HEK293 (cell line): Measurements from ENCODE around the gene ITIH5.

Source experiments
- CTCF ChIA-PET: fragments of 350-600 bp; formaldehyde crosslinking; extraction: SDS; loops from one replicate; lab custom pipeline; 2021; ENCODE audit warnings: antibody characterized with exemption; lab: Yijun Ruan, JAX
- POLR2A ChIA-PET: fragments of 300-600 bp; formaldehyde crosslinking; extraction: SDS; loops from one replicate; lab custom pipeline; 2020; ENCODE audit warnings: antibody characterized with exemption, inconsistent platforms; lab: Yijun Ruan, JAX
- H3K27ac ChIP-seq: fragments of 200-500 bp; sonication (Bioruptor generic); 2 replicates; pipeline ENCODE4 v1.5.1; 2014; ENCODE audit warnings: low read depth, low read length, control low read depth, inconsistent platforms; ENCODE audit errors: extremely low read depth
- H3K36me3 ChIP-seq, 2 experiments: fragments of 200-500 bp in 1 of 2; sonication (Bioruptor generic) in 1 of 2; 1 replicate in 1 of 2; 2 replicates in 1 of 2; pipeline ENCODE4 v1.5.1; 2014 to 2017; ENCODE audit warnings: inconsistent platforms in 2 of 2, low read length in 2 of 2; ENCODE audit not compliant: control insufficient read depth in 2 of 2, insufficient read depth in 1 of 2
- H3K4me1 ChIP-seq: fragments of 200-500 bp; sonication (Bioruptor generic); 2 replicates; pipeline ENCODE4 v1.5.1; 2014; ENCODE audit warnings: mild to moderate bottlenecking, low read length, inconsistent platforms; ENCODE audit not compliant: control insufficient read depth, insufficient read depth
- H3K4me3 ChIP-seq: 2 replicates; pipeline ENCODE4 v1.5.1; 2011; ENCODE audit warnings: low read depth, mild to moderate bottlenecking, control low read depth, low read length, moderate library complexity
- H3K9me3 ChIP-seq: fragments of 200-500 bp; sonication (Bioruptor generic); 2 replicates; pipeline ENCODE4 v1.5.1; 2014; ENCODE audit warnings: low read depth, low read length, inconsistent platforms; ENCODE audit not compliant: control insufficient read depth, insufficient read depth
- GLI2 ChIP-seq: fragments of 450-650 bp; formaldehyde crosslinking; IDR thresholded peaks from 2 replicates; pipeline ENCODE4; 2017; ENCODE audit warnings: missing biosample characterization, missing genetic modification characterization, low read depth, borderline replicate concordance
- KLF9 ChIP-seq: fragments of 450-650 bp; formaldehyde crosslinking; IDR thresholded peaks from 2 replicates; pipeline ENCODE4 v1.5.1; 2016; ENCODE audit warnings: missing biosample characterization, missing genetic modification characterization, low read depth
- OVOL3 ChIP-seq: fragments of 450-650 bp; formaldehyde crosslinking; IDR thresholded peaks from 2 replicates; pipeline ENCODE4 v1.5.1; 2016; ENCODE audit warnings: missing biosample characterization, missing genetic modification characterization
- REPIN1 ChIP-seq: fragments of 450-650 bp; formaldehyde crosslinking; IDR thresholded peaks from 2 replicates; pipeline ENCODE4 v1.5.1; 2017; ENCODE audit warnings: missing biosample characterization, missing genetic modification characterization, low read depth
- SCRT1 ChIP-seq: fragments of 450-650 bp; formaldehyde crosslinking; IDR thresholded peaks from 2 replicates; pipeline ENCODE4 v1.5.1; 2016; ENCODE audit warnings: missing biosample characterization, missing genetic modification characterization, borderline replicate concordance
- SCRT2 ChIP-seq: fragments of 450-650 bp; formaldehyde crosslinking; IDR thresholded peaks from 2 replicates; pipeline ENCODE4 v1.5.1; 2016; ENCODE audit warnings: missing biosample characterization, missing genetic modification characterization
- SP3 ChIP-seq: fragments of 450-650 bp; formaldehyde crosslinking; IDR thresholded peaks from 2 replicates; pipeline ENCODE4 v1.5.1; 2016; ENCODE audit warnings: missing biosample characterization, missing genetic modification characterization
- YY2 ChIP-seq: fragments of 450-650 bp; formaldehyde crosslinking; IDR thresholded peaks from 2 replicates; pipeline ENCODE4 v1.5.1; 2016; ENCODE audit warnings: missing biosample characterization, missing genetic modification characterization
- ZBTB20 ChIP-seq: fragments of 450-650 bp; formaldehyde crosslinking; IDR thresholded peaks from 2 replicates; pipeline ENCODE4 v1.5.1; 2016; ENCODE audit warnings: missing biosample characterization, missing genetic modification characterization
- ZIC2 ChIP-seq: fragments of 450-650 bp; formaldehyde crosslinking; IDR thresholded peaks from 2 replicates; pipeline ENCODE4 v1.5.1; 2016; ENCODE audit warnings: missing biosample characterization, missing genetic modification characterization
- ZNF221 ChIP-seq: fragments of 450-650 bp; formaldehyde crosslinking; IDR thresholded peaks from 2 replicates; pipeline ENCODE4 v1.5.1; 2017; ENCODE audit warnings: missing biosample characterization, missing genetic modification characterization, borderline replicate concordance
- ZNF366 ChIP-seq: fragments of 450-650 bp; formaldehyde crosslinking; conservative IDR thresholded peaks from 2 replicates; pipeline ENCODE4 v1.5.1; 2016; ENCODE audit warnings: missing biosample characterization, missing genetic modification characterization
- ZNF416 ChIP-seq: fragments of 450-650 bp; formaldehyde crosslinking; IDR thresholded peaks from 2 replicates; pipeline ENCODE4 v1.5.1; 2016; ENCODE audit warnings: missing biosample characterization, missing genetic modification characterization
- ZNF580 ChIP-seq: fragments of 450-650 bp; formaldehyde crosslinking; IDR thresholded peaks from 2 replicates; pipeline ENCODE4 v1.5.1; 2016; ENCODE audit warnings: missing biosample characterization, missing genetic modification characterization
- ZNF626 ChIP-seq: fragments of 450-650 bp; sonication (Bioruptor Pico); formaldehyde crosslinking; IDR thresholded peaks from 2 replicates; pipeline ENCODE4 v1.5.1; 2018; ENCODE audit warnings: missing biosample characterization, missing genetic modification characterization, inconsistent platforms
- ZNF660 ChIP-seq: fragments of 450-650 bp; IDR thresholded peaks from 2 replicates; pipeline ENCODE4 v1.5.1; 2018; ENCODE audit warnings: missing biosample characterization, mild to moderate bottlenecking, missing genetic modification characterization
- ZNF677 ChIP-seq: fragments of 450-650 bp; IDR thresholded peaks from 2 replicates; pipeline ENCODE4 v1.5.0; 2018; ENCODE audit warnings: missing biosample characterization, mild to moderate bottlenecking, missing genetic modification characterization, moderate library complexity
- ZNF76 ChIP-seq: fragments of 450-650 bp; formaldehyde crosslinking; IDR thresholded peaks from 2 replicates; pipeline ENCODE4; 2016; ENCODE audit warnings: low read depth, missing biosample characterization, missing genetic modification characterization, borderline replicate concordance
- ZNF791 ChIP-seq: fragments of 450-650 bp; formaldehyde crosslinking; IDR thresholded peaks from 2 replicates; pipeline ENCODE4 v1.5.1; 2016; ENCODE audit warnings: missing biosample characterization, missing genetic modification characterization
- ZSCAN16 ChIP-seq: fragments of 450-650 bp; formaldehyde crosslinking; IDR thresholded peaks from 2 replicates; pipeline ENCODE4 v1.5.1; 2016; ENCODE audit warnings: missing biosample characterization, missing genetic modification characterization
- TF ChIP-seq, protein P1 (sequence below): fragments of 450-650 bp; formaldehyde crosslinking; IDR thresholded peaks from 2 replicates; pipeline ENCODE4 v1.5.1; 2017; ENCODE audit warnings: missing biosample characterization, missing genetic modification characterization
- TF ChIP-seq, protein P2 (sequence below): fragments of 450-650 bp; formaldehyde crosslinking; IDR thresholded peaks from 2 replicates; pipeline ENCODE4 v1.5.1; 2016; ENCODE audit warnings: missing biosample characterization, missing genetic modification characterization, borderline replicate concordance

Gene ITIH5

DNA sequence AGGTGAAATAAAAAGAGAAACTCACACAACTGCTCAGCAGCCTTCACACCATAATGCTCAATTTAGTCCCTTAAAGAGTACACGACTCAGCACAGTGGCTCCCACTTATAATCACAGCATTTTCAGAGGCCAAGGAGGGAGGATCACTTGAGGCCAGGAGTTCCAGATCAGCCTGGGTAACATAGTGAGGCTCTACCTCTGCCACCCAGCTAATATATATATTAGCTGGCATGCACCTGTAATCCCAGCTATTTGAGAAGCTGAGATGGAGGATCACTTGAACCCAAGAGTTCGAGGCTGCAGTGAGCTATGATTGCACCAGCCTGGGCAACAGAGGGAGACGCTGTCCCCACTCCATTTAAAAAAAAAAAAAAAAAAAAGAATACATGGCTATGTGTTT is 38.6 kb upstream of the ITIH5 start:
- no peaks in the 10 kb centered on the region for H3K4me1 ChIP-seq
- no peak overlapping the region for H3K4me3 ChIP-seq
- H3K36me3 ChIP-seq, result no peaks in the 10 kb centered on the region
- TF ChIP-seq ZNF791 (no peak), ZIC2 (tag by site-specific recombination) (no peak), ZBTB20 (tag by site-specific recombination) (no peak), ZNF580 (tag by site-specific recombination) (no peak), ZNF76 (tag by site-specific recombination) (no peak), SP3 (tag by site-specific recombination) (no peak), ZNF660 (tag by site-specific recombination) (no peak), SCRT2 (tag by site-specific recombination) (no peak), SCRT1 (tag by site-specific recombination) (no peak), REPIN1 (no peak), ZNF626 (tag by site-specific recombination) (no peak)
- TF ChIP-seq, protein P1, sequence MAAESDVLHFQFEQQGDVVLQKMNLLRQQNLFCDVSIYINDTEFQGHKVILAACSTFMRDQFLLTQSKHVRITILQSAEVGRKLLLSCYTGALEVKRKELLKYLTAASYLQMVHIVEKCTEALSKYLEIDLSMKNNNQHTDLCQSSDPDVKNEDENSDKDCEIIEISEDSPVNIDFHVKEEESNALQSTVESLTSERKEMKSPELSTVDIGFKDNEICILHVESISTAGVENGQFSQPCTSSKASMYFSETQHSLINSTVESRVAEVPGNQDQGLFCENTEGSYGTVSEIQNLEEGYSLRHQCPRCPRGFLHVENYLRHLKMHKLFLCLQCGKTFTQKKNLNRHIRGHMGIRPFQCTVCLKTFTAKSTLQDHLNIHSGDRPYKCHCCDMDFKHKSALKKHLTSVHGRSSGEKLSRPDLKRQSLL (tag by site-specific recombination), result no peak
- no peak overlapping the region for H3K27ac ChIP-seq
- ChIA-PET CTCF (no interaction called here), POLR2A (no interaction called here)
- no peaks in the 10 kb centered on the region for H3K9me3 ChIP-seq

DNA sequence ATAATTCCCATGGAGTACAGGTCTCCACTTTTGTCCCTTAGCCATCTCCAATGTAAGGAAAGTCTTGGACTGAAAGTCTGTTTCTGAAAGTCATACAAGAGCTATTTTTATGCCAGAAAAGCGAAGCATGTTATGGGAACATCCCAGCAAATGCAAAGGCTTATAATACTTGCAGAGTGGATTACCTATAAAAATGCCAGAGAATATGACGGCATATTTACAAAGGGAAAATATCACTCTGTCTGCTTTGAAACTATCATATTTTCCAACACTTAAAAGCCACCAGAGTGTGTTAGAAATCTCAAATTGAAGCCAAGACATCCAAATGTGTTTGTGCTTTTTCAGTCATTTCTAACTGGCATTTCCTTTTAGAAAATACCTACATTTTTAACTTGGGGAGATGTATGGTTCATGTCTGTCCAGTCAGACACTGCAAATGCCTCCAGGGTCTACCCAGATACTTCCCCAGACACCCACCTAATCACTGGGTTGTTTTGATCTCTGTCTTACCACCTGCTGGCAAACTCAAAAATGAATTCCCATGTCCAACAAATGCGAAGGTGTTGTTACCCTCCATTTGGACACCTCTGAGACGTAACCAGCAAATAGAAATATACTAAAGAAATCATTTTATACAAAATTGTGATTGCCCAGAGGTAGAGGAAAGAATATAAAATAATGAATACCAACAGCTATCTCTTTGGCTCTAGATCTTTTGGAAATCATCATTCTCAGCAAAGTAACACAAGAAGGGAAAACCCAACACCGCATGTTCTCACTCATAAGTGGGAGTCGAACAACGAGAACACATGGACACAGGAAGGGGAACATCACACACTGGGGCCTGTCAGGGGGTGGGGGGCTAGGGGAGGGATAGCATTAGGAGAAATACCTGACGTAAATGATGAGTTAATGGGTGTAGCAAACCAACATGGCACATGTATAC is 37.6 kb upstream of the ITIH5 start:
- POLR2A ChIA-PET, result no interaction called here
- no peak overlapping the region for H3K27ac ChIP-seq
- CTCF ChIA-PET, result interaction anchor here (0.9 kb wide), 1 partner anchor 18 kb away, joined by 4 read pairs; no protein-coding TSS in a partner anchor
- no peaks in the 10 kb centered on the region for H3K36me3 ChIP-seq
- H3K4me3 ChIP-seq, result no peak overlapping the region
- no peaks in the 10 kb centered on the region for H3K4me1 ChIP-seq
- H3K9me3 ChIP-seq, result no peaks in the 10 kb centered on the region
- no peak for TF ChIP-seq ZNF366 (tag by site-specific recombination)
- TF ChIP-seq YY2 (tag by site-specific recombination), result no peak
- TF ChIP-seq OVOL3 (tag by site-specific recombination), result no peak
- no peak for TF ChIP-seq GLI2
- no peak for TF ChIP-seq KLF9 (tag by site-specific recombination)
- no peak for TF ChIP-seq ZSCAN16
- TF ChIP-seq, protein P2, sequence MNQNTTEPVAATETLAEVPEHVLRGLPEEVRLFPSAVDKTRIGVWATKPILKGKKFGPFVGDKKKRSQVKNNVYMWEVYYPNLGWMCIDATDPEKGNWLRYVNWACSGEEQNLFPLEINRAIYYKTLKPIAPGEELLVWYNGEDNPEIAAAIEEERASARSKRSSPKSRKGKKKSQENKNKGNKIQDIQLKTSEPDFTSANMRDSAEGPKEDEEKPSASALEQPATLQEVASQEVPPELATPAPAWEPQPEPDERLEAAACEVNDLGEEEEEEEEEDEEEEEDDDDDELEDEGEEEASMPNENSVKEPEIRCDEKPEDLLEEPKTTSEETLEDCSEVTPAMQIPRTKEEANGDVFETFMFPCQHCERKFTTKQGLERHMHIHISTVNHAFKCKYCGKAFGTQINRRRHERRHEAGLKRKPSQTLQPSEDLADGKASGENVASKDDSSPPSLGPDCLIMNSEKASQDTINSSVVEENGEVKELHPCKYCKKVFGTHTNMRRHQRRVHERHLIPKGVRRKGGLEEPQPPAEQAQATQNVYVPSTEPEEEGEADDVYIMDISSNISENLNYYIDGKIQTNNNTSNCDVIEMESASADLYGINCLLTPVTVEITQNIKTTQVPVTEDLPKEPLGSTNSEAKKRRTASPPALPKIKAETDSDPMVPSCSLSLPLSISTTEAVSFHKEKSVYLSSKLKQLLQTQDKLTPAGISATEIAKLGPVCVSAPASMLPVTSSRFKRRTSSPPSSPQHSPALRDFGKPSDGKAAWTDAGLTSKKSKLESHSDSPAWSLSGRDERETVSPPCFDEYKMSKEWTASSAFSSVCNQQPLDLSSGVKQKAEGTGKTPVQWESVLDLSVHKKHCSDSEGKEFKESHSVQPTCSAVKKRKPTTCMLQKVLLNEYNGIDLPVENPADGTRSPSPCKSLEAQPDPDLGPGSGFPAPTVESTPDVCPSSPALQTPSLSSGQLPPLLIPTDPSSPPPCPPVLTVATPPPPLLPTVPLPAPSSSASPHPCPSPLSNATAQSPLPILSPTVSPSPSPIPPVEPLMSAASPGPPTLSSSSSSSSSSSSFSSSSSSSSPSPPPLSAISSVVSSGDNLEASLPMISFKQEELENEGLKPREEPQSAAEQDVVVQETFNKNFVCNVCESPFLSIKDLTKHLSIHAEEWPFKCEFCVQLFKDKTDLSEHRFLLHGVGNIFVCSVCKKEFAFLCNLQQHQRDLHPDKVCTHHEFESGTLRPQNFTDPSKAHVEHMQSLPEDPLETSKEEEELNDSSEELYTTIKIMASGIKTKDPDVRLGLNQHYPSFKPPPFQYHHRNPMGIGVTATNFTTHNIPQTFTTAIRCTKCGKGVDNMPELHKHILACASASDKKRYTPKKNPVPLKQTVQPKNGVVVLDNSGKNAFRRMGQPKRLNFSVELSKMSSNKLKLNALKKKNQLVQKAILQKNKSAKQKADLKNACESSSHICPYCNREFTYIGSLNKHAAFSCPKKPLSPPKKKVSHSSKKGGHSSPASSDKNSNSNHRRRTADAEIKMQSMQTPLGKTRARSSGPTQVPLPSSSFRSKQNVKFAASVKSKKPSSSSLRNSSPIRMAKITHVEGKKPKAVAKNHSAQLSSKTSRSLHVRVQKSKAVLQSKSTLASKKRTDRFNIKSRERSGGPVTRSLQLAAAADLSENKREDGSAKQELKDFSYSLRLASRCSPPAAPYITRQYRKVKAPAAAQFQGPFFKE (tag by site-specific recombination), result no peak
- TF ChIP-seq, protein P1 (tag by site-specific recombination), result no peak
- TF ChIP-seq ZNF580 (tag by site-specific recombination), result no peak
- TF ChIP-seq ZNF677 (tag by site-specific recombination), result no peak
- TF ChIP-seq ZNF416 (tag by site-specific recombination), result no peak
- no peak for TF ChIP-seq ZNF221 (tag by site-specific recombination)
